ENCODE data around the gene S100A4. TPM values are rescaled to one million over a fixed set of nuclear protein-coding genes. Genes with fewer than 3 reads are reported as not detected.
"Not testable (repeated sequence)": the region's sequence is repeated elsewhere in the genome, so short reads cannot be mapped to it uniquely, and the experiment has no call there.

S100A4 gene
- total RNA-seq: 165 TPM

DNA sequence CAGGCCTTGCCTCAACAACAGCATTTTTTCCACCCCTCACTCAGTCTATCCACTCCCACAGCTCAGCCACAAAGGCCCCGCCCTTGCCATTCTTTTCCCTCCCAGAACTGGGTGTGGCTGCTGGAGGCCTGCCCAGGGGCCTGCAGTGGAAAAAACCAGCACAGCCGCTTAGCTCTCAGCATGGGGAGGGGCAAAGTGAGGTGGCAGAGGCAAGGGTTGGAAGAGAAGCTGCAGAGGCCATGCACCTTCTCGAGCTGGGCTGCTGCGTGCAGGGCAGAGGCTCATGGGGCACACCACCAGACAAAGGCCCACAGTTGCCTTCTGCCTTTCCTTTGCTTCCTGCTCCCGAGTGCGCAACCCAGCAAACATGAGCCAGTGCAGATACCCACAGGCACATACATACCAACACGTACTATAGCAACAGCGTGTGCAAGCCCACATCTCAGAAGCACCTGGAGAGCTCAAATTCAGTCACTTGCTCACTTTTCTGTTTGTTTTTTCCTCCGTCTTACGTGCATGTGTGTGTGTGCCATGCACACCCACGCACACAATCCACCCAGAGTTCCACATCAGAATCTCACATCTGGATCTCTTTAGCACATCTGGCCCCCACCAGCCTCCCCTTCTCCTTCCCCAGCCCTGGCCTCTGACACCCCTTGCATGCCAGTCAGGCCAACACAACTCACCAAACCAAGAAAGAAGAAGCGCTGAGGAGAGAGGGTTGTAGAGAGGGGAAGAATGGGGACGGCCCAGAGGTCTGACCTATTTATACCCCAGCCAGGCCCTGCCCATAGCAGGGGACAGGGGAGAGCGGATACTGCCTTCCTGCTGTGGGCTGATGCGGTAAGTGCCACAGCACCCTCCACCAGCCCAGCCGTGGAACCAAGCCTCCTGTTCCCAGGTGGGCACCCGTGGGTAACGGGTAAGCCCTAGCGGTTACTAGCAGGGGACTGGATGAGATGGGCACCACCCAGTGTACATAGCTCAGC is at the start of gene S100A4:
Gene S100A4, minus strand, starts transcription at position 740 of the 989 bp plus-strand sequence. CDS start 1,012 bp downstream, outside the sequence.
- Histone ChIP-seq H3K27me3 (ENCODE audit: control insufficient read depth in 3 of 3, insufficient read depth in 3 of 3, low read length in 3 of 3) (no peaks in the 10 kb centered on the region), H3K9ac (ENCODE audit: low read depth in 1 of 3, low read length in 3 of 3) (peak within 1 kb of the TSS; percentile 76 to 78 (median 76)), H3K4me3 (ENCODE audit: low read length in 3 of 3) (peak within 1 kb of the TSS; percentile 68 to 84 (median 83)), H3K4me1 (ENCODE audit: control insufficient read depth in 3 of 3, insufficient read depth in 3 of 3, low read length in 3 of 3) (peaks cover 68 to 69% (median 68%) of the 10 kb centered on the region in 3 donors), H3K27ac (ENCODE audit: low read depth, low read length) (peak within 1 kb of the TSS; percentile 60), H3K9me3 (ENCODE audit: control insufficient read depth in 3 of 3, low read length in 3 of 3) (no peaks in the 10 kb centered on the region), H3K36me3 (ENCODE audit: control insufficient read depth in 3 of 3, insufficient read depth in 3 of 3, low read length in 3 of 3) (no peaks in the 10 kb centered on the region)

GRCh38 chr1:153592748-153593147 is 47.1 kb upstream of the S100A4 start:
- Histone ChIP-seq H3K9me3 (ENCODE audit: control insufficient read depth in 3 of 3, low read length in 3 of 3) (no peaks in the 10 kb centered on the region), H3K4me3 (ENCODE audit: low read length in 3 of 3) (no peak overlapping the region), H3K4me1 (ENCODE audit: control insufficient read depth in 3 of 3, insufficient read depth in 3 of 3, low read length in 3 of 3) (no peaks in the 10 kb centered on the region), H3K27me3 (ENCODE audit: control insufficient read depth in 3 of 3, insufficient read depth in 3 of 3, low read length in 3 of 3) (no peaks in the 10 kb centered on the region), H3K36me3 (ENCODE audit: control insufficient read depth in 3 of 3, insufficient read depth in 3 of 3, low read length in 3 of 3) (no peaks in the 10 kb centered on the region), H3K27ac (ENCODE audit: low read depth, low read length) (no peak overlapping the region), H3K9ac (ENCODE audit: low read depth in 1 of 3, low read length in 3 of 3) (no peak overlapping the region)

- Histone ChIP-seq H3K36me3 (ENCODE audit: control insufficient read depth in 3 of 3, insufficient read depth in 3 of 3, low read length in 3 of 3) (no peaks in the 10 kb centered on the region), H3K9ac (ENCODE audit: low read depth in 1 of 3, low read length in 3 of 3) (no peak overlapping the region), H3K27ac (ENCODE audit: low read depth, low read length) (no peak overlapping the region), H3K9me3 (ENCODE audit: control insufficient read depth in 3 of 3, low read length in 3 of 3) (no peaks in the 10 kb centered on the region), H3K4me3 (ENCODE audit: low read length in 3 of 3) (no peak overlapping the region), H3K27me3 (ENCODE audit: control insufficient read depth in 3 of 3, insufficient read depth in 3 of 3, low read length in 3 of 3) (no peaks in the 10 kb centered on the region), H3K4me1 (ENCODE audit: control insufficient read depth in 3 of 3, insufficient read depth in 3 of 3, low read length in 3 of 3) (no peaks in the 10 kb centered on the region)
Observed at GRCh38 chr1:153588482-153588881, 42.9 kb upstream of the S100A4 start.

- not testable (repeated sequence) for H3K4me1 ChIP-seq (ENCODE audit: control insufficient read depth in 3 of 3, insufficient read depth in 3 of 3, low read length in 3 of 3); H3K9ac ChIP-seq (ENCODE audit: low read depth in 1 of 3, low read length in 3 of 3); H3K4me3 ChIP-seq (ENCODE audit: low read length in 3 of 3)
Observed at GRCh38 chr1:153588033-153588432, 42.4 kb upstream of the S100A4 start.

GRCh38 chr1:153587314-153587713 is 41.7 kb upstream of the S100A4 start:
- Histone ChIP-seq H3K27me3 (ENCODE audit: control insufficient read depth in 3 of 3, insufficient read depth in 3 of 3, low read length in 3 of 3) (no peaks in the 10 kb centered on the region), H3K9ac (ENCODE audit: low read depth in 1 of 3, low read length in 3 of 3) (no peak overlapping the region), H3K36me3 (ENCODE audit: control insufficient read depth in 3 of 3, insufficient read depth in 3 of 3, low read length in 3 of 3) (no peaks in the 10 kb centered on the region), H3K4me3 (ENCODE audit: low read length in 3 of 3) (no peak overlapping the region), H3K27ac (ENCODE audit: low read depth, low read length) (no peak overlapping the region), H3K4me1 (ENCODE audit: control insufficient read depth in 3 of 3, insufficient read depth in 3 of 3, low read length in 3 of 3) (no peaks in the 10 kb centered on the region), H3K9me3 (ENCODE audit: control insufficient read depth in 3 of 3, low read length in 3 of 3) (no peaks in the 10 kb centered on the region)

More at GRCh38 chr1:153588033-153588432, 42.4 kb upstream of the S100A4 start:
- H3K36me3 ChIP-seq (ENCODE audit: control insufficient read depth in 3 of 3, insufficient read depth in 3 of 3, low read length in 3 of 3); H3K9me3 ChIP-seq (ENCODE audit: control insufficient read depth in 3 of 3, low read length in 3 of 3); H3K27me3 ChIP-seq (ENCODE audit: control insufficient read depth in 3 of 3, insufficient read depth in 3 of 3, low read length in 3 of 3); H3K27ac ChIP-seq (ENCODE audit: low read depth, low read length): not testable (repeated sequence)

DNA sequence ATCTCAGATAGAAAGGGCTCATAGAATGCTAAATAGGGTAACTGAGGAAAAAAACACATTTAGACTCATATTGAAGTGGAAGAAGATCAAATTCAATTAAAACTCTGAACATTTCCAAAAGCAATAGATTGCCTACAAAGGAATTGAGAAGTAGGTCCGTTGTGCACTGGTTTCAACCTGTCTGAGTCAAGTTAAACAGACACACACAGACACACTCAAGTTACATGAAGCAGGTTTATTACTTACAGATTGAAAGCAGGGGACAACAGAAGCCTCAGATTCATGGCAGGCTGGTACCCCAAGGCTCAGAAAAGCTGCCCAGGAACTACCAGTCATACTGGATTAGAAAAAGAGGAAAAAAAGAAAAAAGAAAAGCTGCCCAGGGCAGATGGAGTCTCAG is 40.7 kb upstream of the S100A4 start:
- Histone ChIP-seq H3K27me3 (ENCODE audit: control insufficient read depth in 3 of 3, insufficient read depth in 3 of 3, low read length in 3 of 3) (no peaks in the 10 kb centered on the region), H3K9me3 (ENCODE audit: control insufficient read depth in 3 of 3, low read length in 3 of 3) (no peaks in the 10 kb centered on the region), H3K36me3 (ENCODE audit: control insufficient read depth in 3 of 3, insufficient read depth in 3 of 3, low read length in 3 of 3) (no peaks in the 10 kb centered on the region), H3K9ac (ENCODE audit: low read depth in 1 of 3, low read length in 3 of 3) (no peak overlapping the region), H3K4me1 (ENCODE audit: control insufficient read depth in 3 of 3, insufficient read depth in 3 of 3, low read length in 3 of 3) (no peaks in the 10 kb centered on the region), H3K27ac (ENCODE audit: low read depth, low read length) (no peak overlapping the region), H3K4me3 (ENCODE audit: low read length in 3 of 3) (no peak overlapping the region)

DNA sequence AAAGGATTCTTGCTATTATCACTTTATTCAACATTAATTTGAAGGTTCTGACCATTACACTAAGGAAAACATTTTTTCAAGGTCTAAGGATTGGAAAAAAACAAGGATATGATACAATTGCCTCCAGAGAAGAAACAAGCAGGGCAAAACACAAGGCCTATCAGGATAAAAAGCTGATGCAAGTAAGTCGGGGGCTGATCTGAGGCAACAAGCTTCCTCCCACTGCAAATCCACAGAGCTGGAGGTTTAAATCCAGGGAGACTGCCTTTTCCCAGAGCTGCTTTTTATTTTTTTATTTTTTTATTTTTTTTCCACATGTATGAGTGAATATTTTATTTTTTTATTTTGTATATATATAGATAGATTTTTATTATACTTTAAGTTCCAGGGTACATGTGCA is 39.4 kb upstream of the S100A4 start:
- Histone ChIP-seq H3K4me3 (ENCODE audit: low read length in 3 of 3) (no peak overlapping the region), H3K9me3 (ENCODE audit: control insufficient read depth in 3 of 3, low read length in 3 of 3) (no peaks in the 10 kb centered on the region), H3K36me3 (ENCODE audit: control insufficient read depth in 3 of 3, insufficient read depth in 3 of 3, low read length in 3 of 3) (no peaks in the 10 kb centered on the region), H3K9ac (ENCODE audit: low read depth in 1 of 3, low read length in 3 of 3) (no peak overlapping the region), H3K27me3 (ENCODE audit: control insufficient read depth in 3 of 3, insufficient read depth in 3 of 3, low read length in 3 of 3) (no peaks in the 10 kb centered on the region), H3K27ac (ENCODE audit: low read depth, low read length) (no peak overlapping the region), H3K4me1 (ENCODE audit: control insufficient read depth in 3 of 3, insufficient read depth in 3 of 3, low read length in 3 of 3) (no peaks in the 10 kb centered on the region)

- no peak overlapping the region for H3K4me3 ChIP-seq (ENCODE audit: low read length in 3 of 3)
- no peaks in the 10 kb centered on the region for H3K4me1 ChIP-seq (ENCODE audit: control insufficient read depth in 3 of 3, insufficient read depth in 3 of 3, low read length in 3 of 3)
- H3K9ac ChIP-seq (ENCODE audit: low read depth in 1 of 3, low read length in 3 of 3): no peak overlapping the region
- H3K27ac ChIP-seq (ENCODE audit: low read depth, low read length): no peak overlapping the region
- H3K36me3 ChIP-seq (ENCODE audit: control insufficient read depth in 3 of 3, insufficient read depth in 3 of 3, low read length in 3 of 3): no peaks in the 10 kb centered on the region
- H3K27me3 ChIP-seq (ENCODE audit: control insufficient read depth in 3 of 3, insufficient read depth in 3 of 3, low read length in 3 of 3): no peaks in the 10 kb centered on the region
- no peaks in the 10 kb centered on the region for H3K9me3 ChIP-seq (ENCODE audit: control insufficient read depth in 3 of 3, low read length in 3 of 3)
Observed at GRCh38 chr1:153583976-153584375, 38.4 kb upstream of the S100A4 start.

DNA sequence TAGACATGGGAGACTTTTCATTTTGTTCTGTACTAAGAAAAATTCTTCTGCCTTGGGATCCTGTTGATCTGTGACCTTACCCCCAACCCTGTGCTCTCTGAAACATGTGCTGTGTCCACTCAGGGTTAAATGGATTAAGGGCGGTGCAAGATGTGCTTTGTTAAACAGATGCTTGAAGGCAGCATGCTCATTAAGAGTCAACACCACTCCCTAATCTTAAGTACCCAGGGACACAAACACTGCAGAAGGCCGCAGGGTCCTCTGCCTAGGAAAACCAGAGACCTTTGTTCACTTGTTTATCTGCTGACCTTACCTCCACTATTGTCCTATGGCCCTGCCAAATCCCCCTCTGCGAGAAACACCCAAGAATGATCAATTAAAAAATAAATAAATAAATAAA is 37.9 kb upstream of the S100A4 start:
- H3K27me3 ChIP-seq (ENCODE audit: control insufficient read depth in 3 of 3, insufficient read depth in 3 of 3, low read length in 3 of 3); H3K4me3 ChIP-seq (ENCODE audit: low read length in 3 of 3); H3K4me1 ChIP-seq (ENCODE audit: control insufficient read depth in 3 of 3, insufficient read depth in 3 of 3, low read length in 3 of 3); H3K36me3 ChIP-seq (ENCODE audit: control insufficient read depth in 3 of 3, insufficient read depth in 3 of 3, low read length in 3 of 3); H3K27ac ChIP-seq (ENCODE audit: low read depth, low read length); H3K9ac ChIP-seq (ENCODE audit: low read depth in 1 of 3, low read length in 3 of 3); H3K9me3 ChIP-seq (ENCODE audit: control insufficient read depth in 3 of 3, low read length in 3 of 3): not testable (repeated sequence)

- not testable (repeated sequence) for H3K9me3 ChIP-seq (ENCODE audit: control insufficient read depth in 3 of 3, low read length in 3 of 3); H3K9ac ChIP-seq (ENCODE audit: low read depth in 1 of 3, low read length in 3 of 3); H3K4me3 ChIP-seq (ENCODE audit: low read length in 3 of 3); H3K36me3 ChIP-seq (ENCODE audit: control insufficient read depth in 3 of 3, insufficient read depth in 3 of 3, low read length in 3 of 3); H3K27ac ChIP-seq (ENCODE audit: low read depth, low read length); H3K27me3 ChIP-seq (ENCODE audit: control insufficient read depth in 3 of 3, insufficient read depth in 3 of 3, low read length in 3 of 3); H3K4me1 ChIP-seq (ENCODE audit: control insufficient read depth in 3 of 3, insufficient read depth in 3 of 3, low read length in 3 of 3)
Observed at GRCh38 chr1:153582836-153583235, 37.2 kb upstream of the S100A4 start.
